Measurements from ENCODE around the gene IGSF21.

The IGSF21 gene

GRCh38 chr1:18093193-18093592, 14.4 kb upstream of the IGSF21 start:
- H3K27me3 ChIP-seq (ENCODE audit: insufficient read depth, poor library complexity, severe bottlenecking), result no peaks in the 10 kb centered on the region
- DNase-seq (ENCODE audit: low read depth in 1 of 2, low spot score in 1 of 2), result no peak
- TF ChIP-seq GABPA (IDR thresholded peaks at IDR 0.05; ENCODE audit: low read depth), result no peak
- TF ChIP-seq, protein P1, sequence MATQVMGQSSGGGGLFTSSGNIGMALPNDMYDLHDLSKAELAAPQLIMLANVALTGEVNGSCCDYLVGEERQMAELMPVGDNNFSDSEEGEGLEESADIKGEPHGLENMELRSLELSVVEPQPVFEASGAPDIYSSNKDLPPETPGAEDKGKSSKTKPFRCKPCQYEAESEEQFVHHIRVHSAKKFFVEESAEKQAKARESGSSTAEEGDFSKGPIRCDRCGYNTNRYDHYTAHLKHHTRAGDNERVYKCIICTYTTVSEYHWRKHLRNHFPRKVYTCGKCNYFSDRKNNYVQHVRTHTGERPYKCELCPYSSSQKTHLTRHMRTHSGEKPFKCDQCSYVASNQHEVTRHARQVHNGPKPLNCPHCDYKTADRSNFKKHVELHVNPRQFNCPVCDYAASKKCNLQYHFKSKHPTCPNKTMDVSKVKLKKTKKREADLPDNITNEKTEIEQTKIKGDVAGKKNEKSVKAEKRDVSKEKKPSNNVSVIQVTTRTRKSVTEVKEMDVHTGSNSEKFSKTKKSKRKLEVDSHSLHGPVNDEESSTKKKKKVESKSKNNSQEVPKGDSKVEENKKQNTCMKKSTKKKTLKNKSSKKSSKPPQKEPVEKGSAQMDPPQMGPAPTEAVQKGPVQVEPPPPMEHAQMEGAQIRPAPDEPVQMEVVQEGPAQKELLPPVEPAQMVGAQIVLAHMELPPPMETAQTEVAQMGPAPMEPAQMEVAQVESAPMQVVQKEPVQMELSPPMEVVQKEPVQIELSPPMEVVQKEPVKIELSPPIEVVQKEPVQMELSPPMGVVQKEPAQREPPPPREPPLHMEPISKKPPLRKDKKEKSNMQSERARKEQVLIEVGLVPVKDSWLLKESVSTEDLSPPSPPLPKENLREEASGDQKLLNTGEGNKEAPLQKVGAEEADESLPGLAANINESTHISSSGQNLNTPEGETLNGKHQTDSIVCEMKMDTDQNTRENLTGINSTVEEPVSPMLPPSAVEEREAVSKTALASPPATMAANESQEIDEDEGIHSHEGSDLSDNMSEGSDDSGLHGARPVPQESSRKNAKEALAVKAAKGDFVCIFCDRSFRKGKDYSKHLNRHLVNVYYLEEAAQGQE (IDR thresholded peaks at IDR 0.05; ENCODE audit: insufficient replicate concordance, low read depth), result no peak
- H3K27ac ChIP-seq (replicated peaks), result no peak overlapping the region
- H3K4me3 ChIP-seq (replicated peaks; ENCODE audit: insufficient read depth, low read length), result no peak overlapping the region

GRCh38 chr1:18093646-18094045, 14.0 kb upstream of the IGSF21 start:
- Histone ChIP-seq H3K4me3 (replicated peaks; ENCODE audit: insufficient read depth, low read length) (no peak overlapping the region), H3K27ac (replicated peaks) (no peak overlapping the region), H3K27me3 (ENCODE audit: insufficient read depth, poor library complexity, severe bottlenecking) (no peaks in the 10 kb centered on the region)
- no peak for TF ChIP-seq SPI1 (IDR thresholded peaks at IDR 0.05; ENCODE audit: borderline replicate concordance, low read depth)
- no peak for TF ChIP-seq POLR2AphosphoS5 (IDR thresholded peaks at IDR 0.05; ENCODE audit: low read depth)
- TF ChIP-seq, protein P1 (IDR thresholded peaks at IDR 0.05; ENCODE audit: insufficient replicate concordance, low read depth), result no peak
- TF ChIP-seq, protein P2, sequence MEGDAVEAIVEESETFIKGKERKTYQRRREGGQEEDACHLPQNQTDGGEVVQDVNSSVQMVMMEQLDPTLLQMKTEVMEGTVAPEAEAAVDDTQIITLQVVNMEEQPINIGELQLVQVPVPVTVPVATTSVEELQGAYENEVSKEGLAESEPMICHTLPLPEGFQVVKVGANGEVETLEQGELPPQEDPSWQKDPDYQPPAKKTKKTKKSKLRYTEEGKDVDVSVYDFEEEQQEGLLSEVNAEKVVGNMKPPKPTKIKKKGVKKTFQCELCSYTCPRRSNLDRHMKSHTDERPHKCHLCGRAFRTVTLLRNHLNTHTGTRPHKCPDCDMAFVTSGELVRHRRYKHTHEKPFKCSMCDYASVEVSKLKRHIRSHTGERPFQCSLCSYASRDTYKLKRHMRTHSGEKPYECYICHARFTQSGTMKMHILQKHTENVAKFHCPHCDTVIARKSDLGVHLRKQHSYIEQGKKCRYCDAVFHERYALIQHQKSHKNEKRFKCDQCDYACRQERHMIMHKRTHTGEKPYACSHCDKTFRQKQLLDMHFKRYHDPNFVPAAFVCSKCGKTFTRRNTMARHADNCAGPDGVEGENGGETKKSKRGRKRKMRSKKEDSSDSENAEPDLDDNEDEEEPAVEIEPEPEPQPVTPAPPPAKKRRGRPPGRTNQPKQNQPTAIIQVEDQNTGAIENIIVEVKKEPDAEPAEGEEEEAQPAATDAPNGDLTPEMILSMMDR (IDR thresholded peaks at IDR 0.05; ENCODE audit: insufficient read depth, low read length), result no peak
- no peak for TF ChIP-seq GABPA (IDR thresholded peaks at IDR 0.05; ENCODE audit: low read depth)
- no peak for DNase-seq (ENCODE audit: low read depth in 1 of 2, low spot score in 1 of 2)

- TF ChIP-seq SPI1 (IDR thresholded peaks at IDR 0.05; ENCODE audit: borderline replicate concordance, low read depth) (no peak), GABPA (IDR thresholded peaks at IDR 0.05; ENCODE audit: low read depth) (no peak), POLR2AphosphoS5 (IDR thresholded peaks at IDR 0.05; ENCODE audit: low read depth) (no peak)
- TF ChIP-seq, protein P1 (IDR thresholded peaks at IDR 0.05; ENCODE audit: insufficient replicate concordance, low read depth), result no peak
- TF ChIP-seq, protein P2 (IDR thresholded peaks at IDR 0.05; ENCODE audit: insufficient read depth, low read length), result no peak
- H3K27ac ChIP-seq (replicated peaks), result no peak overlapping the region
- no peaks in the 10 kb centered on the region for H3K27me3 ChIP-seq (ENCODE audit: insufficient read depth, poor library complexity, severe bottlenecking)
- DNase-seq (ENCODE audit: low read depth in 1 of 2, low spot score in 1 of 2), result no peak
- no peak overlapping the region for H3K4me3 ChIP-seq (replicated peaks; ENCODE audit: insufficient read depth, low read length)
Observed at GRCh38 chr1:18094096-18094495, 13.5 kb upstream of the IGSF21 start.

DNA sequence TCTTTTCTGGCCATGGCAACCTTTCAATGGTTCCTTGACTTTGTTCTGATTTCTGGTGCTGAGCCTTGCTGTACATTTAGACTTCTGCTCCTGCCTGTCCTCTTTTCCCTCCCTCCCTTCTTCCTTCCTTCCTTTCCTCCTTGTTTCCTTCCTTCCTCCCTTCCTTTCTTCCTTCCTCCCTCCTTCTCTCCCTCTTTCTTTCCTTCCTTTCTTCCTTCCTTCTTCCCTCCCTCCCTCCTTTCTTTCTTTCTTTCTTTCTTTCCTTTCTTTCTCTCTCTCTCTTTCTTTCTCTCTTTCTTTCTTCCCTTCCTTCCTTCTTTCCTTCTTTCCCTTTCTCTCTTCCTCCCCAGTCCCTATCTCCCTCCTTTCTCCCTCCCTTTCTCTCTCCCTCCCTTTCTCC, 10.4 kb upstream of the IGSF21 start:
- Histone ChIP-seq H3K27ac (replicated peaks) (no peak overlapping the region), H3K4me3 (replicated peaks; ENCODE audit: insufficient read depth, low read length) (no peak overlapping the region), H3K27me3 (ENCODE audit: insufficient read depth, poor library complexity, severe bottlenecking) (no peaks in the 10 kb centered on the region)
- DNase-seq (ENCODE audit: low read depth in 1 of 2, low spot score in 1 of 2), result no peak
- TF ChIP-seq, protein P2 (IDR thresholded peaks at IDR 0.05; ENCODE audit: insufficient read depth, low read length), result no peak
- TF ChIP-seq POLR2AphosphoS5 (IDR thresholded peaks at IDR 0.05; ENCODE audit: low read depth) (no peak), GABPA (IDR thresholded peaks at IDR 0.05; ENCODE audit: low read depth) (no peak), SPI1 (IDR thresholded peaks at IDR 0.05; ENCODE audit: borderline replicate concordance, low read depth) (no peak)
- TF ChIP-seq, protein P1 (IDR thresholded peaks at IDR 0.05; ENCODE audit: insufficient replicate concordance, low read depth), result no peak
